COLO829 (cell line): ENCODE results near the gene FOXD4L3.
"Not testable (repeated sequence)": the region's sequence is repeated elsewhere in the genome, so short reads cannot be mapped to it uniquely, and the experiment has no call there.

Experiments
- DNase-seq: peaks from one replicate; pipeline ENCODE4 v3.0.0; 2012; ENCODE audit warnings: low spot score

FOXD4L3 gene

GRCh38 chr9:68302567-68302966 is at the start of gene FOXD4L3:
FOXD4L3 (plus strand) TSS chr9:68302867; CDS start chr9:68302952, 85 bp downstream.
- not testable (repeated sequence) for DNase-seq

DNA sequence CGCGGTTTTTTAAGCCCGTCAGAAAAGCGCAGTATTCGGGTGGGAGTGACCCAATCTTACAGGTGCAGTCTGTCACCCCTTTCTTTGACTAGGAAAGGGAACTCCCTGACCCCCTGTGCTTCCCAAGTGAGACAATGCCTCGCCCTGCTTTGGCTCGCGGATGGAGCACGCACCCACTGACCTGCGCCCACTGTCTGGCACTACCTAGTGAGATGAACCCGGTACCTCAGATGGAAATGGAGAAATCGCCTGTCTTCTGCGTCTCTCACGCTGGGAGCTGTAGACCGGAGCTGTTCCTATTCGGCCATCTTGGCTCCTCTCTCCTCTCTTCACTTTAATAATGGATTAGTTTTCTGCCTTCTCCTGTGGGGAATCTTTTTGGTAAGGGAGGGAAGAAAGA is 21.6 kb upstream of the FOXD4L3 start:
- not testable (repeated sequence) for DNase-seq

GRCh38 chr9:68303771-68304170 is 1.1 kb downstream of the FOXD4L3 start:
- DNase-seq = not testable (repeated sequence)

GRCh38 chr9:68304212-68304611 is 1.5 kb downstream of the FOXD4L3 start:
- not testable (repeated sequence) for DNase-seq

- DNase-seq = not testable (repeated sequence)
Measured at GRCh38 chr9:68304777-68305176, 2.1 kb downstream of the FOXD4L3 start.

GRCh38 chr9:68305680-68306285 is 3.1 kb downstream of the FOXD4L3 start:
- not testable (repeated sequence) for DNase-seq

DNA sequence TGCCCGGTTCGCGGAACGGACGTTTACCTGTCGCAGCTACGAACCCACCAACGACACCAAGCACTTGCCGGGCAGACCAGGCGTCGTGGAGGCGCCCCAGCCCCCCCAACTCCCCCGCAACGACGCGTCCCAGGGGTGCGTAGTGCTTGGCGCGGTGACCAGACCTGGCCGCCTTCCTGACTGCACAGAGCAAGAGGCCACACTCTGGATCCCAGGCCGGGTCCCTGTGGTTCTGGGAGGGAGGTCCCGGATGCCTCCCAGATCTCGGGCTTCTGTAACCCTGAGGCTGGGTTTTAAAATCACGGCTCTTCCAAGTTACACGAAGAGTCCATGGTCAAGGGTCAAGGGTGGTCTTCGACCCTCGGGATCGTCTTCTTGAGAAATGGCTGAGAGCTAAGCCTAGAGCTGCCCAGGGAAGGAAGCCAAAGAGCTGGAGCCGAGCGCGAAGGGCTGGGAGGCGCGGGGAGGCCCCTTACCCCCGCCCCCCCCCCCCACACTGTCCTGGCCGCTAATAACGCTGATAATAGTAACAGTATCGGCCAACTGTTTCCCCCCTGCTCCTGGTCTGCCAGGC is 3.8 kb downstream of the FOXD4L3 start:
- not testable (repeated sequence) for DNase-seq

DNA sequence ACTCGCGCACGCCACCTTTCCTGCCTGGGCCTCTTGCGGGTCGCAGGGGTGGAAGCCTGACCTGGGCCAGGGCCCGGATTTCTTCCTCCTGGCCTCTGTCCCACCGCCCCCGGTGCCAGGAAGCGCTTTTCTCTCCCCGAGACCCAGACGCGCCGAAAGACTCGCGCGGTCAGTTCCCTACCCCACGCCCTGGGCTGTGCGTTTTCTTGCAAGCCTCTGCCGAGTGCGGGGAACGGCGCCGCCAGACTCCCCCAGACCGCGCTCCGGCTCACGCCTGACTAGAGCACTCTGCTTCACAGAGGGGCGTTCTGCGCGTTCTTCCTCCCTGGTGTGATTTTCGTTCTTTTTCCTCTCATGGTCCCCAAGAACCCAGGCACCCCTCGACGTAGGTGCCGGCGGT is 4.5 kb downstream of the FOXD4L3 start:
- DNase-seq = not testable (repeated sequence)

- DNase-seq = not testable (repeated sequence)
Measured at GRCh38 chr9:68307654-68308053, 5.0 kb downstream of the FOXD4L3 start.

GRCh38 chr9:68311208-68311607 is 8.5 kb downstream of the FOXD4L3 start:
- DNase-seq = not testable (repeated sequence)

DNA sequence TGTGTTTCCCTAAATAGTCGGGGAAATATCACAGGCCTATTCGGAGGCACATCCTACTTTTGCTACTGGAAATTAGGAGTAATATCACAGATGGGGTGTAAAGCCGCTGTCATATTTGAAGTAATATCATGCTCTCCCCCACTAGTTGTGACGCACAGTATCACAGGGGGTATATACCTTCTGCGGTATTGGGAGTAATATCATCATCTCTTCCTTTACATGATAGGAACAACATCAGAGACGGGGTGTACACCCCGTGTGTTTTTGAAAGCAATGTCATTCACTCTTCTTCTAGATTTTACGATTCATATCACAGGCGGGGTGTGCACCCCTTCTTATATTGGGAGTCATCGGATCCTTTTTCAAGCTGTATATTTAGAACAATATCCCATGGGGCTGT is 15.5 kb downstream of the FOXD4L3 start:
- DNase-seq = not testable (repeated sequence)

- not testable (repeated sequence) for DNase-seq
Measured at GRCh38 chr9:68323749-68324148, 21.1 kb downstream of the FOXD4L3 start.

- not testable (repeated sequence) for DNase-seq
Measured at GRCh38 chr9:68324518-68324917, 21.9 kb downstream of the FOXD4L3 start.

GRCh38 chr9:68329106-68329505 is 26.4 kb downstream of the FOXD4L3 start:
- DNase-seq = not testable (repeated sequence)

- not testable (repeated sequence) for DNase-seq
Measured at GRCh38 chr9:68330531-68331173, 28.0 kb downstream of the FOXD4L3 start.

- not testable (repeated sequence) for DNase-seq
Measured at GRCh38 chr9:68332122-68332521, 29.5 kb downstream of the FOXD4L3 start.

- DNase-seq = not testable (repeated sequence)
Measured at GRCh38 chr9:68335935-68336334, 33.3 kb downstream of the FOXD4L3 start.

GRCh38 chr9:68336639-68337339 is 34.1 kb downstream of the FOXD4L3 start:
- DNase-seq = not testable (repeated sequence)

DNA sequence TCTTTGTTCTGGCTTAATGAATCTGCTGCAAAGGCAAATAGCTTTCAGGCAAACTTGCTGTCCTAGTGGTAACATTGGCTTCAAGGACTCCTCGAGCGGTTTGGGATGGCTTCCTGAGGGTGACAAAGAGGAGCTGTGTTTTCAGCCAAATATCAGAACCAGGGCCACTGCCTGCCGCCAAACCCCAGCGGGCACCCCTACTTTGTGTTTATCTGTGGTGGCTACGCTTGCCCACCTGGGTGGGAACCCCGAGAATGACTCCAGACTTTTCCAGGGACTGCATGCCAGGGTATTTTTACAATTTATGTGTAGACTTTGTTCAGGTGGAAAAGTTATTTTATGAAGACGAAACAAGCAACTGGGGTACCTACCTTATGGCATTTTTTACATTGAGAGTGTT is 35.3 kb downstream of the FOXD4L3 start:
- DNase-seq = not testable (repeated sequence)

DNA sequence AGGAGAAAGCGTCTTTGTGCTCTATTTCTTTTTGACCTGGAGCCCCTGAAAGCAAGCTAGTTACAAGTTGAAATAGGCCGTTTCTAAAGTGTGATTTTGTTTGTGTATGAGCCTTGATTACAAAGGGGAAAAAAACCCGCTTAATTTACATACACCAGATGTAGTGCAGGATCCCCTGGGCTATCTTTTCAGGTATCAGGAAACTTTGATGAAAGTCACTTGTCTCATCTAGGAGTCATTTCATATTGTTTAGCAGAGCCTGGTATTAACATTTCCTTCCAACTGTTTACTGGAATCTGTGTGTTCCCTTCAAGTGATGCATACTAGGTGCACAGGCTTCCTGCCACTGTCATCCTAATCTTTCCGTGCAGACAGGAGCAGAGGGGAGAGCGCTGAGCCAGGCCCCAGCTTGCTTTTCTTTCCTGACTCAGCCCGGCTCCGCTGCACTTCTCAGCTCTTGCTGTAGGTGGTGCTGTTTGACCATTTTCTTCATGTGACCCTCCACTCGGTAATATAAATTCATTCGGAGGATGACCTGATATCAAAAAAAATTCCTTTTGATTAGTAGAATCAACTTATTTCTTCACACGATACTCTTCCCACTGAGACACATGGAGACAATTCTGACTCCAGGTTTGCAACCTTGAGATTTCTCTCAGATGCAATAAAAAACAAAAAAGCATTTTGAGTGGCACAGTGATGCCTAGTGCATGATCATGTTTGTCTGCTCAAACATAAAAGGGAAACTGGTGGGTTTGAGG is 39.8 kb downstream of the FOXD4L3 start:
- not testable (repeated sequence) for DNase-seq

DNA sequence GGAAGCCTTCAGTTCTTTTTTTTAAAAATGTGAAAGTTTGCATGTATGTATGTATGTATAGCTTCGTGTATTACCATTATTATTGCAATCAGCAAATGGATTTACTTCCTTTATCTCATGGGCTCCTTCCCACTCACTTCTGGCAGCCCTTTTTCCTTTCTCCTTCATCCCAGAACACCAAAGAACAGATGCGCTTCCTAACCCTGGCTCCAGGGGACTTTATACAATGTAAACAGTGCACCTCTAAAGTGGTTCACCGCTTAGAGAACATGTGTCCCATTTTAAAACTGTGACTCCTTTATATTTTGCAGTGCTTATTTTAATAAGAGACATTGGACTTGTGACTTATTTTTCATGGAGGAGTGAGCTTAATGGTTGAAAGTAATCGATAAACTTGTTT is 40.6 kb downstream of the FOXD4L3 start:
- not testable (repeated sequence) for DNase-seq

DNA sequence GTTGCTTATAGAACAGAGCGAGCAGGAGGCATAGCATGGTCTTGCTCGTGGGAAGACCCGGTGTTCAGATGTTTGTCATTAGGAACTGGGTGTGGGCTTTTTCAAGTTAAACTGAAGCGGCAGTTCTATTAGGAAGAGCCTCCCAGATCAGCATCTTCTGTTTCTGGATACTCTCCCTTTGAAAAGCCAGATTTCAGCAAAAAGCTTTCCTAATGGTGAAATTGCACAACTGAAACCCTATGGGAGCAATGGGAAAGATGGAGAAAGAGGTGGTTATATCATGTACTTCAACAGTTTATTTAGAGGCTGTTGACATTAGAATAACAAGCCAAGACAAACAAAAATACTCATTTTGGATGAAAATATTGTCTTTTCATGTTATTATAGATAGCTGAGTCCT is 41.3 kb downstream of the FOXD4L3 start:
- DNase-seq = not testable (repeated sequence)
